H9 (cell line): ENCODE measurements around the gene IL12A. TPM values are rescaled to one million over a fixed set of nuclear protein-coding genes. Genes with fewer than 3 reads are reported as not detected.

ENCODE experiments used
- DNase-seq: peaks from one replicate; pipeline ENCODE4 v3.0.0-alpha.2; 2017
- H2AFZ ChIP-seq: one replicate; pipeline ENCODE4 v1.6.1; 2013; ENCODE audit warnings: mild to moderate bottlenecking, low read length, control low read depth, moderate library complexity
- H2AK5ac ChIP-seq: 2 replicates; pipeline ENCODE4 v1.6.1; 2013; ENCODE audit warnings: low read length, control low read depth, mixed read lengths; ENCODE audit not compliant: insufficient read length
- H2BK120ac ChIP-seq: one replicate; pipeline ENCODE4 v1.6.1; 2013; ENCODE audit warnings: low read depth, mild to moderate bottlenecking, low read length, control low read depth, inconsistent platforms; ENCODE audit not compliant: poor library complexity, severe bottlenecking
- H2BK12ac ChIP-seq: 2 replicates; pipeline ENCODE4 v1.6.1; 2013; ENCODE audit warnings: low read length, control low read depth, mixed read lengths, low read depth; ENCODE audit not compliant: insufficient read length
- H2BK15ac ChIP-seq: 2 replicates; pipeline ENCODE4 v1.6.1; 2013; ENCODE audit warnings: low read depth, low read length, control low read depth
- H2BK20ac ChIP-seq: one replicate; pipeline ENCODE4 v1.6.1; 2013; ENCODE audit warnings: low read depth, mild to moderate bottlenecking, low read length, control low read depth, inconsistent platforms; ENCODE audit not compliant: poor library complexity, severe bottlenecking
- H2BK5ac ChIP-seq: 2 replicates; pipeline ENCODE4 v1.6.1; 2013; ENCODE audit warnings: low read length, control low read depth, mixed read lengths; ENCODE audit not compliant: insufficient read length
- H3K14ac ChIP-seq: 2 replicates; pipeline ENCODE4 v1.6.1; 2013; ENCODE audit warnings: low read length, control low read depth; ENCODE audit not compliant: insufficient read depth
- H3K18ac ChIP-seq: 2 replicates; pipeline ENCODE4 v1.6.1; 2013; ENCODE audit warnings: low read depth, mild to moderate bottlenecking, mixed read lengths, low read length, control low read depth; ENCODE audit not compliant: insufficient read length
- H3K23ac ChIP-seq: 2 replicates; pipeline ENCODE4 v1.6.1; 2013; ENCODE audit warnings: low read length, control low read depth, mixed read lengths, low read depth; ENCODE audit not compliant: insufficient read length
- H3K23me2 ChIP-seq: 2 replicates; pipeline ENCODE4 v1.6.1; 2013; ENCODE audit warnings: low read depth, mild to moderate bottlenecking, mixed read lengths, low read length, control low read depth; ENCODE audit not compliant: insufficient read length, poor library complexity, severe bottlenecking
- H3K27ac ChIP-seq: 2 replicates; pipeline ENCODE4 v1.5.1; 2013; ENCODE audit warnings: low read length, control low read depth, mixed read lengths, low read depth; ENCODE audit not compliant: insufficient read length
- H3K27me3 ChIP-seq: 2 replicates; pipeline ENCODE4 v1.6.1; 2013; ENCODE audit warnings: low read length, control low read depth, inconsistent platforms; ENCODE audit not compliant: insufficient read depth
- H3K4ac ChIP-seq: 2 replicates; pipeline ENCODE4 v1.6.1; 2013; ENCODE audit warnings: low read depth, mild to moderate bottlenecking, control low read depth, inconsistent platforms, low read length, moderate library complexity
- H3K4me1 ChIP-seq: 2 replicates; pipeline ENCODE4 v1.6.1; 2013; ENCODE audit warnings: low read length, control low read depth, inconsistent platforms; ENCODE audit not compliant: insufficient read depth
- H3K4me2 ChIP-seq: 2 replicates; pipeline ENCODE4 v1.6.1; 2013; ENCODE audit warnings: low read length, control low read depth, mixed read lengths; ENCODE audit not compliant: insufficient read length, insufficient read depth
- H3K56ac ChIP-seq: 2 replicates; pipeline ENCODE4 v1.6.1; 2013; ENCODE audit warnings: low read depth, mild to moderate bottlenecking, mixed read lengths, low read length, control low read depth; ENCODE audit not compliant: insufficient read length
- H3K79me1 ChIP-seq: 2 replicates; pipeline ENCODE4 v1.6.1; 2013; ENCODE audit warnings: low read depth, mild to moderate bottlenecking, moderate library complexity, low read length, control low read depth, inconsistent platforms; ENCODE audit not compliant: insufficient read depth, poor library complexity, severe bottlenecking
- H3K79me2 ChIP-seq: 2 replicates; pipeline ENCODE4 v1.6.1; 2013; ENCODE audit warnings: low read length, control low read depth, inconsistent platforms; ENCODE audit not compliant: insufficient read depth
- H3K9ac ChIP-seq: 2 replicates; pipeline ENCODE4 v1.6.1; 2013; ENCODE audit warnings: low read length, control low read depth, mixed read lengths; ENCODE audit not compliant: insufficient read length; ENCODE audit errors: extremely low read depth
- H3K9me3 ChIP-seq: one replicate; pipeline ENCODE4 v1.6.1; 2013; ENCODE audit warnings: low read depth, low read length, inconsistent platforms; ENCODE audit not compliant: control insufficient read depth
- H3T11ph ChIP-seq: one replicate; pipeline ENCODE4 v1.6.1; 2013; ENCODE audit warnings: mild to moderate bottlenecking, low read length, control low read depth, inconsistent platforms
- H4K20me1 ChIP-seq: one replicate; pipeline ENCODE4 v1.6.1; 2013; ENCODE audit not compliant: control insufficient read depth, insufficient read length, insufficient read depth
- H4K5ac ChIP-seq: 2 replicates; pipeline ENCODE4 v1.6.1; 2013; ENCODE audit warnings: low read depth, mild to moderate bottlenecking, mixed read lengths, low read length, control low read depth; ENCODE audit not compliant: insufficient read length
- H4K8ac ChIP-seq: replicated peaks from 2 replicates; pipeline ENCODE4 v1.6.1; 2013; ENCODE audit warnings: low read length, control low read depth, mixed read lengths, low read depth; ENCODE audit not compliant: insufficient read length
- H4K91ac ChIP-seq: 2 replicates; pipeline ENCODE4 v1.6.1; 2013; ENCODE audit warnings: low read depth, mild to moderate bottlenecking, moderate library complexity, mixed read lengths, low read length, control low read depth; ENCODE audit not compliant: insufficient read length
- H3K27ac Mint-ChIP-seq, 3 experiments: 2 replicates in 2 of 3; 3 replicates in 1 of 3; pipeline ENCODE4 v1.8.0; 2020 to 2021; ENCODE audit warnings: mixed read lengths in 3 of 3, mild to moderate bottlenecking in 1 of 3, moderate library complexity in 1 of 3
- H3K27me3 Mint-ChIP-seq: 2 replicates; pipeline ENCODE4 v1.8.0; 2021; ENCODE audit warnings: low read depth, mild to moderate bottlenecking, moderate library complexity, mixed read lengths
- H3K36me3 Mint-ChIP-seq, 3 experiments: 2 replicates in 2 of 3; 3 replicates in 1 of 3; pipeline ENCODE4 v1.8.0; 2020 to 2021; ENCODE audit warnings: low read depth in 3 of 3, mixed read lengths in 3 of 3; ENCODE audit not compliant: insufficient read depth in 1 of 3
- H3K4me1 Mint-ChIP-seq, 2 experiments: 2 replicates each; pipeline ENCODE4 v1.8.0; 2020; ENCODE audit warnings: mixed read lengths in 2 of 2
- H3K4me3 Mint-ChIP-seq, 2 experiments: 2 replicates in 1 of 2; 3 replicates in 1 of 2; pipeline ENCODE4 v1.8.0; 2020 to 2021; ENCODE audit warnings: mild to moderate bottlenecking in 2 of 2, mixed read lengths in 2 of 2, moderate library complexity in 1 of 2
- H3K9me3 Mint-ChIP-seq, 2 experiments: 2 replicates in 1 of 2; 3 replicates in 1 of 2; pipeline ENCODE4 v1.8.0; 2020; ENCODE audit warnings: mild to moderate bottlenecking in 2 of 2, mixed read lengths in 2 of 2, moderate library complexity in 1 of 2
- CTCF ChIP-seq: fragments of 200-600 bp; sonication (generic); conservative IDR thresholded peaks from 3 replicates; pipeline ENCODE4 v1.8.0; 2021; ENCODE audit warnings: antibody characterized with exemption, mild to moderate bottlenecking
- WGBS: extraction: QIAGEN DNeasy Blood & Tissue Kit; methylation state at CpG from one replicate; pipeline ENCODE4 v1.1.7; 2013; ENCODE audit warnings: missing lambda C conversion rate, low lambda C conversion rate, mixed read lengths; ENCODE audit not compliant: insufficient read length; ENCODE audit errors: extremely low coverage; 5-methylcytosine and 5-hydroxymethylcytosine counted together
- total RNA-seq: library from RNA; stranded (reverse); gene quantifications from 2 replicates; pipeline ENCODE4 v1.2.1, GENCODE V29; 2021

The IL12A gene
- total RNA-seq, 1 experiment from 2014 or later = 0.50 TPM

- Histone ChIP-seq H3K23ac (no peak overlapping the region), H2BK12ac (no peak overlapping the region), H2BK15ac (no peak overlapping the region), H2BK20ac (no peak overlapping the region), H4K91ac (no peak overlapping the region), H3T11ph (no peak overlapping the region), H3K4ac (no peak overlapping the region), H2BK5ac (no peak overlapping the region), H3K18ac (no peak overlapping the region), H3K9ac (no peak overlapping the region), H3K23me2 (no peaks in the 10 kb centered on the region), H4K20me1 (no peaks in the 10 kb centered on the region), H3K9me3 (no peaks in the 10 kb centered on the region), H3K27me3 (no peaks in the 10 kb centered on the region), H3K56ac (no peak overlapping the region), H2AK5ac (no peak overlapping the region), H3K14ac (no peak overlapping the region), H2AFZ (no peak overlapping the region), H3K27ac (no peak overlapping the region), H4K8ac (no peak overlapping the region), H3K79me2 (no peaks in the 10 kb centered on the region), H3K4me1 (no peaks in the 10 kb centered on the region), H3K4me2 (no peak overlapping the region), H2BK120ac (no peak overlapping the region), H4K5ac (no peak overlapping the region), H3K79me1 (no peaks in the 10 kb centered on the region)
- no peak for TF ChIP-seq CTCF
- no peak overlapping the region for H3K27ac Mint-ChIP-seq
- no peaks in the 10 kb centered on the region; a peak in 1 of 5 replicates for H3K9me3 Mint-ChIP-seq
- no peaks in the 10 kb centered on the region for H3K4me1 Mint-ChIP-seq
- H3K36me3 Mint-ChIP-seq = no peaks in the 10 kb centered on the region
- WGBS = no CpG with 5 or more reads among the region's 9 CpGs
- DNase-seq = no peak
- peaks cover 8% of the 10 kb centered on the region for H3K27me3 Mint-ChIP-seq
- no peak overlapping the region for H3K4me3 Mint-ChIP-seq
Observed at GRCh38 chr3:160022068-160022467, 33.4 kb downstream of the IL12A start.
